HEK293 (cell line): ENCODE results near the gene WDR17.

Experiments used
- MEIS1 ChIP-seq: sonication (generic); formaldehyde crosslinking; IDR thresholded peaks from 2 replicates; pipeline ENCODE4 v1.8.1; 2022; ENCODE audit warnings: missing genetic modification reagents, mild to moderate bottlenecking, borderline replicate concordance
- SCRT1 ChIP-seq: fragments of 450-650 bp; formaldehyde crosslinking; IDR thresholded peaks from 2 replicates; pipeline ENCODE4 v1.5.1; 2016; ENCODE audit warnings: missing biosample characterization, missing genetic modification characterization, borderline replicate concordance
- YY1 ChIP-seq: fragments of 450-650 bp; formaldehyde crosslinking; IDR thresholded peaks from 2 replicates; pipeline ENCODE4 v1.5.1; 2018; ENCODE audit warnings: missing biosample characterization, missing genetic modification characterization
- ZBTB20 ChIP-seq: fragments of 450-650 bp; formaldehyde crosslinking; IDR thresholded peaks from 2 replicates; pipeline ENCODE4 v1.5.1; 2016; ENCODE audit warnings: missing biosample characterization, missing genetic modification characterization
- ZBTB8A ChIP-seq: fragments of 450-650 bp; formaldehyde crosslinking; IDR thresholded peaks from 2 replicates; pipeline ENCODE4 v1.5.1; 2016; ENCODE audit warnings: missing biosample characterization, missing genetic modification characterization
- ZFP37 ChIP-seq: fragments of 450-650 bp; formaldehyde crosslinking; IDR thresholded peaks from 2 replicates; pipeline ENCODE4 v1.5.1; 2016; ENCODE audit warnings: missing biosample characterization, missing genetic modification characterization
- ZNF112 ChIP-seq: fragments of 450-650 bp; formaldehyde crosslinking; IDR thresholded peaks from 2 replicates; pipeline ENCODE4 v1.5.0; 2017; ENCODE audit warnings: missing biosample characterization, missing genetic modification characterization
- ZNF146 ChIP-seq: fragments of 450-650 bp; formaldehyde crosslinking; IDR thresholded peaks from 2 replicates; pipeline ENCODE4 v1.5.1; 2016; ENCODE audit warnings: missing biosample characterization, missing genetic modification characterization
- ZNF391 ChIP-seq: fragments of 450-650 bp; formaldehyde crosslinking; IDR thresholded peaks from 2 replicates; pipeline ENCODE4 v1.5.1; 2016; ENCODE audit warnings: low read depth, missing biosample characterization, missing genetic modification characterization, borderline replicate concordance
- ZNF664 ChIP-seq: fragments of 450-650 bp; formaldehyde crosslinking; IDR thresholded peaks from 2 replicates; pipeline ENCODE4 v1.5.1; 2016; ENCODE audit warnings: missing biosample characterization, missing genetic modification characterization
- TF ChIP-seq, protein P1 (sequence below): fragments of 450-650 bp; formaldehyde crosslinking; IDR thresholded peaks from 2 replicates; pipeline ENCODE4 v1.5.1; 2016; ENCODE audit warnings: missing biosample characterization, missing genetic modification characterization
- TF ChIP-seq, protein P2 (sequence below): fragments of 450-650 bp; formaldehyde crosslinking; IDR thresholded peaks from 2 replicates; pipeline ENCODE4 v1.5.1; 2016; ENCODE audit warnings: missing biosample characterization, missing genetic modification characterization
- TF ChIP-seq, protein P3 (sequence below): fragments of 450-650 bp; formaldehyde crosslinking; IDR thresholded peaks from 2 replicates; pipeline ENCODE4 v1.5.1; 2016; ENCODE audit warnings: missing biosample characterization, missing genetic modification characterization
- TF ChIP-seq, protein P4 (sequence below): fragments of 450-650 bp; formaldehyde crosslinking; optimal IDR thresholded peaks from 2 replicates; pipeline ENCODE3; 2016; ENCODE audit warnings: missing biosample characterization, mild to moderate bottlenecking, missing genetic modification characterization

DNA sequence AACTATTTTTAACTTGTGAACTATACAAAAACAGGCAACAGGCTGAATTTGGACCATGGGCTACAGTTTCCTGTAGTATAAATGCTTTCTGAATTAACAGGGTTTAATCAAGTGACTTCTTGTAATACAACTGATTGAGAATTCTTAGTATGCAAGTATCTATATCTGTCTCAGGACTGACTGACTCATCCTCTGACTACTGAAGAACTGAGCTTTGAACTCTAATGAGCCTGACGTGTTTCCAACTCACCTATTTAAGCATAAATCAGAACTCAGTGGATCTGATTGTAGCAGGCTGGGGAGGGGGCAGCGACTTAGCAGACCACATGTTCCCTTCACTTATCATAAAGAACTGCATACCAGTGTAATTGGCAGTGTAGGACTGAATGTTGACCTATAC is 122.0 kb downstream of the WDR17 start:
- no peak for TF ChIP-seq ZBTB8A (tag by site-specific recombination)
- TF ChIP-seq ZBTB20 (tag by site-specific recombination) = no peak
- TF ChIP-seq, protein P1, sequence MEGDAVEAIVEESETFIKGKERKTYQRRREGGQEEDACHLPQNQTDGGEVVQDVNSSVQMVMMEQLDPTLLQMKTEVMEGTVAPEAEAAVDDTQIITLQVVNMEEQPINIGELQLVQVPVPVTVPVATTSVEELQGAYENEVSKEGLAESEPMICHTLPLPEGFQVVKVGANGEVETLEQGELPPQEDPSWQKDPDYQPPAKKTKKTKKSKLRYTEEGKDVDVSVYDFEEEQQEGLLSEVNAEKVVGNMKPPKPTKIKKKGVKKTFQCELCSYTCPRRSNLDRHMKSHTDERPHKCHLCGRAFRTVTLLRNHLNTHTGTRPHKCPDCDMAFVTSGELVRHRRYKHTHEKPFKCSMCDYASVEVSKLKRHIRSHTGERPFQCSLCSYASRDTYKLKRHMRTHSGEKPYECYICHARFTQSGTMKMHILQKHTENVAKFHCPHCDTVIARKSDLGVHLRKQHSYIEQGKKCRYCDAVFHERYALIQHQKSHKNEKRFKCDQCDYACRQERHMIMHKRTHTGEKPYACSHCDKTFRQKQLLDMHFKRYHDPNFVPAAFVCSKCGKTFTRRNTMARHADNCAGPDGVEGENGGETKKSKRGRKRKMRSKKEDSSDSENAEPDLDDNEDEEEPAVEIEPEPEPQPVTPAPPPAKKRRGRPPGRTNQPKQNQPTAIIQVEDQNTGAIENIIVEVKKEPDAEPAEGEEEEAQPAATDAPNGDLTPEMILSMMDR (tag by site-specific recombination) = no peak
- TF ChIP-seq, protein P2, sequence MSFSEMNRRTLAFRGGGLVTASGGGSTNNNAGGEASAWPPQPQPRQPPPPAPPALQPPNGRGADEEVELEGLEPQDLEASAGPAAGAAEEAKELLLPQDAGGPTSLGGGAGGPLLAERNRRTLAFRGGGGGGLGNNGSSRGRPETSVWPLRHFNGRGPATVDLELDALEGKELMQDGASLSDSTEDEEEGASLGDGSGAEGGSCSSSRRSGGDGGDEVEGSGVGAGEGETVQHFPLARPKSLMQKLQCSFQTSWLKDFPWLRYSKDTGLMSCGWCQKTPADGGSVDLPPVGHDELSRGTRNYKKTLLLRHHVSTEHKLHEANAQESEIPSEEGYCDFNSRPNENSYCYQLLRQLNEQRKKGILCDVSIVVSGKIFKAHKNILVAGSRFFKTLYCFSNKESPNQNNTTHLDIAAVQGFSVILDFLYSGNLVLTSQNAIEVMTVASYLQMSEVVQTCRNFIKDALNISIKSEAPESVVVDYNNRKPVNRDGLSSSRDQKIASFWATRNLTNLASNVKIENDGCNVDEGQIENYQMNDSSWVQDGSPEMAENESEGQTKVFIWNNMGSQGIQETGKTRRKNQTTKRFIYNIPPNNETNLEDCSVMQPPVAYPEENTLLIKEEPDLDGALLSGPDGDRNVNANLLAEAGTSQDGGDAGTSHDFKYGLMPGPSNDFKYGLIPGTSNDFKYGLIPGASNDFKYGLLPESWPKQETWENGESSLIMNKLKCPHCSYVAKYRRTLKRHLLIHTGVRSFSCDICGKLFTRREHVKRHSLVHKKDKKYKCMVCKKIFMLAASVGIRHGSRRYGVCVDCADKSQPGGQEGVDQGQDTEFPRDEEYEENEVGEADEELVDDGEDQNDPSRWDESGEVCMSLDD (tag by site-specific recombination) = no peak
- TF ChIP-seq YY1 (tag by site-specific recombination) = no peak
- no peak for TF ChIP-seq ZNF664 (tag by site-specific recombination)
- TF ChIP-seq ZFP37 (tag by site-specific recombination) = no peak
- no peak for TF ChIP-seq ZNF112 (tag by site-specific recombination)
- TF ChIP-seq, protein P3, sequence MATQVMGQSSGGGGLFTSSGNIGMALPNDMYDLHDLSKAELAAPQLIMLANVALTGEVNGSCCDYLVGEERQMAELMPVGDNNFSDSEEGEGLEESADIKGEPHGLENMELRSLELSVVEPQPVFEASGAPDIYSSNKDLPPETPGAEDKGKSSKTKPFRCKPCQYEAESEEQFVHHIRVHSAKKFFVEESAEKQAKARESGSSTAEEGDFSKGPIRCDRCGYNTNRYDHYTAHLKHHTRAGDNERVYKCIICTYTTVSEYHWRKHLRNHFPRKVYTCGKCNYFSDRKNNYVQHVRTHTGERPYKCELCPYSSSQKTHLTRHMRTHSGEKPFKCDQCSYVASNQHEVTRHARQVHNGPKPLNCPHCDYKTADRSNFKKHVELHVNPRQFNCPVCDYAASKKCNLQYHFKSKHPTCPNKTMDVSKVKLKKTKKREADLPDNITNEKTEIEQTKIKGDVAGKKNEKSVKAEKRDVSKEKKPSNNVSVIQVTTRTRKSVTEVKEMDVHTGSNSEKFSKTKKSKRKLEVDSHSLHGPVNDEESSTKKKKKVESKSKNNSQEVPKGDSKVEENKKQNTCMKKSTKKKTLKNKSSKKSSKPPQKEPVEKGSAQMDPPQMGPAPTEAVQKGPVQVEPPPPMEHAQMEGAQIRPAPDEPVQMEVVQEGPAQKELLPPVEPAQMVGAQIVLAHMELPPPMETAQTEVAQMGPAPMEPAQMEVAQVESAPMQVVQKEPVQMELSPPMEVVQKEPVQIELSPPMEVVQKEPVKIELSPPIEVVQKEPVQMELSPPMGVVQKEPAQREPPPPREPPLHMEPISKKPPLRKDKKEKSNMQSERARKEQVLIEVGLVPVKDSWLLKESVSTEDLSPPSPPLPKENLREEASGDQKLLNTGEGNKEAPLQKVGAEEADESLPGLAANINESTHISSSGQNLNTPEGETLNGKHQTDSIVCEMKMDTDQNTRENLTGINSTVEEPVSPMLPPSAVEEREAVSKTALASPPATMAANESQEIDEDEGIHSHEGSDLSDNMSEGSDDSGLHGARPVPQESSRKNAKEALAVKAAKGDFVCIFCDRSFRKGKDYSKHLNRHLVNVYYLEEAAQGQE (tag by site-specific recombination) = no peak
- TF ChIP-seq, protein P4, sequence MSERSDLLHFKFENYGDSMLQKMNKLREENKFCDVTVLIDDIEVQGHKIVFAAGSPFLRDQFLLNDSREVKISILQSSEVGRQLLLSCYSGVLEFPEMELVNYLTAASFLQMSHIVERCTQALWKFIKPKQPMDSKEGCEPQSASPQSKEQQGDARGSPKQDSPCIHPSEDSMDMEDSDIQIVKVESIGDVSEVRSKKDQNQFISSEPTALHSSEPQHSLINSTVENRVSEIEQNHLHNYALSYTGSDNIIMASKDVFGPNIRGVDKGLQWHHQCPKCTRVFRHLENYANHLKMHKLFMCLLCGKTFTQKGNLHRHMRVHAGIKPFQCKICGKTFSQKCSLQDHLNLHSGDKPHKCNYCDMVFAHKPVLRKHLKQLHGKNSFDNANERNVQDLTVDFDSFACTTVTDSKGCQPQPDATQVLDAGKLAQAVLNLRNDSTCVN (tag by site-specific recombination) = no peak
- TF ChIP-seq ZNF391 (tag by site-specific recombination) = no peak
- no peak for TF ChIP-seq MEIS1 (CRISPR knock-in tag)
- no peak for TF ChIP-seq SCRT1 (tag by site-specific recombination)
- TF ChIP-seq ZNF146 (tag by site-specific recombination) = no peak
